ENCODE measurements around the gene GLIS1. TPM values are rescaled to one million over a fixed set of nuclear protein-coding genes. Genes with fewer than 3 reads are reported as not detected.

GLIS1 gene
- total and polyA plus RNA-seq, 9 donors: 0.12 to 2.9 (median 0.48) TPM; not detected in 1

DNA sequence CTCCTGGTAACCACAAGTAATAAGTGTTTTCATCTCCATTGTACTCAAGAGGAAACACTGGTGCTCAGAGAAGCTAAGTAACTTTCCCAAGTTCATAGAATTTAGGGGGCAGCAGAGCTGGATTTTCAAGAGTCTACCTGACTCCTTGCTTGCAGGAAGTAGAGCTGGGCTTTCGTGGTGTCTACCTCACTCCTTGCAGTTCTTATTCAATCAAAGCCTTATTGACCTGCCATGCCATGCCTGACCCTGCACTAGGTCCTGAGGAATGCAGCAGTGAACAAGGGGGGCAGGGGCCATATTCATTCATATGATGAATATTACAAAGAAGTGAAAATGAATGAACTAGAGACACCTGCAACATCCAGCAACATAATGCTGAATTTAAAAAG is 93.3 kb downstream of the GLIS1 start:
- intact Hi-C loops (cut with DNase I): no loop called here
- no peak overlapping the region for H3K4me3 ChIP-seq
- no peaks in the 10 kb centered on the region for H3K27me3 ChIP-seq
- no peak for DNase-seq
- H3K27ac ChIP-seq: no peak overlapping the region
- no peaks in the 10 kb centered on the region for H3K36me3 ChIP-seq
- 89 to 92% (median 92%) methylated on average over 1 of the region's 1 CpG for WGBS, 3 donors
- TF ChIP-seq EP300 (IDR thresholded peaks at IDR 0.05): no peak
- TF ChIP-seq, protein P1, sequence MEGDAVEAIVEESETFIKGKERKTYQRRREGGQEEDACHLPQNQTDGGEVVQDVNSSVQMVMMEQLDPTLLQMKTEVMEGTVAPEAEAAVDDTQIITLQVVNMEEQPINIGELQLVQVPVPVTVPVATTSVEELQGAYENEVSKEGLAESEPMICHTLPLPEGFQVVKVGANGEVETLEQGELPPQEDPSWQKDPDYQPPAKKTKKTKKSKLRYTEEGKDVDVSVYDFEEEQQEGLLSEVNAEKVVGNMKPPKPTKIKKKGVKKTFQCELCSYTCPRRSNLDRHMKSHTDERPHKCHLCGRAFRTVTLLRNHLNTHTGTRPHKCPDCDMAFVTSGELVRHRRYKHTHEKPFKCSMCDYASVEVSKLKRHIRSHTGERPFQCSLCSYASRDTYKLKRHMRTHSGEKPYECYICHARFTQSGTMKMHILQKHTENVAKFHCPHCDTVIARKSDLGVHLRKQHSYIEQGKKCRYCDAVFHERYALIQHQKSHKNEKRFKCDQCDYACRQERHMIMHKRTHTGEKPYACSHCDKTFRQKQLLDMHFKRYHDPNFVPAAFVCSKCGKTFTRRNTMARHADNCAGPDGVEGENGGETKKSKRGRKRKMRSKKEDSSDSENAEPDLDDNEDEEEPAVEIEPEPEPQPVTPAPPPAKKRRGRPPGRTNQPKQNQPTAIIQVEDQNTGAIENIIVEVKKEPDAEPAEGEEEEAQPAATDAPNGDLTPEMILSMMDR (IDR thresholded peaks at IDR 0.05): no peak
- TF ChIP-seq POLR2A (IDR thresholded peaks at IDR 0.05): no peak
- H3K4me1 ChIP-seq (ENCODE audit: insufficient read depth): no peaks in the 10 kb centered on the region
- no peaks in the 10 kb centered on the region for H3K9me3 ChIP-seq

GRCh38 chr1:53644909-53645689 is 93.9 kb downstream of the GLIS1 start:
- H3K27me3 ChIP-seq: no peaks in the 10 kb centered on the region
- TF ChIP-seq EP300 (IDR thresholded peaks at IDR 0.05): no peak
- TF ChIP-seq, protein P1 (IDR thresholded peaks at IDR 0.05): no peak
- no peak for TF ChIP-seq POLR2A (IDR thresholded peaks at IDR 0.05)
- no peaks in the 10 kb centered on the region for H3K36me3 ChIP-seq
- no peak overlapping the region for H3K27ac ChIP-seq
- DNase-seq: peak in 1 of 5 donors; percentile 1
- H3K9me3 ChIP-seq: no peaks in the 10 kb centered on the region
- no peak overlapping the region for H3K4me3 ChIP-seq
- 86 to 90% (median 87%) methylated on average over 14 of the region's 14 CpGs for WGBS, 3 donors
- H3K4me1 ChIP-seq (ENCODE audit: insufficient read depth): no peaks in the 10 kb centered on the region
- intact Hi-C loops (cut with DNase I): no loop called here

GRCh38 chr1:53644496-53644895 is 94.5 kb downstream of the GLIS1 start:
- TF ChIP-seq POLR2A (IDR thresholded peaks at IDR 0.05) (no peak), EP300 (IDR thresholded peaks at IDR 0.05) (no peak)
- TF ChIP-seq, protein P1 (IDR thresholded peaks at IDR 0.05): no peak
- Histone ChIP-seq H3K4me1 (ENCODE audit: insufficient read depth) (no peaks in the 10 kb centered on the region), H3K4me3 (no peak overlapping the region), H3K36me3 (no peaks in the 10 kb centered on the region), H3K27ac (no peak overlapping the region), H3K9me3 (no peaks in the 10 kb centered on the region), H3K27me3 (no peaks in the 10 kb centered on the region)
- intact Hi-C loops (cut with DNase I): no loop called here
- 84 to 89% (median 84%) methylated on average over 7 of the region's 7 CpGs for WGBS, 3 donors
- peak in 1 of 5 donors; percentile 14 for DNase-seq

DNA sequence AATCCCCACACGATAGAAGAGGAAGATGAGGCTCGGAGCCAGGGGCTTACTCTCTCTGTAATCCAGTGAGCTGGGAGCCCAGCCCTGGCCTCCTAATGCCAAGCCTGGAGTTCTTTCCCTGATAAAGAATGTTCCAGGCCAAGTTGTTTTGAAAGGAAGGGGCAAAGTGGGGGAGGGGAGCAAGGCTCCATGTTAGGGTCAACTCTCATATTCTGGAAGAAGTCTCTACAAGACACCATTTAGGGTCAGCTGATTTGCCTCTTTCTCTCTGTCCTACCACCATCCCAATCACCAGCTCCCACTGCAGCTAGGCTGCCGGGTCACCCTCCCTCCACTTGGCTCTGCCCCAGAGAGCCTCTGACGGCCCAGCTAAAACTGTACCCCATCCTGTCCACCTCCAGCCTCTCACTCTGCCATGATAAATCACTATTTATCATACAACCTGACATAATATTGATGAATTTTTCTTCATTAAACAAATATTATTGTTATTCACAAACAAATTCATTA is 95.0 kb downstream of the GLIS1 start:
- H3K9me3 ChIP-seq: no peaks in the 10 kb centered on the region
- intact Hi-C loops (cut with DNase I): no loop called here
- no peaks in the 10 kb centered on the region for H3K27me3 ChIP-seq
- no peak overlapping the region for H3K27ac ChIP-seq
- DNase-seq: peak in 1 of 5 donors; percentile 12
- no peaks in the 10 kb centered on the region for H3K4me1 ChIP-seq (ENCODE audit: insufficient read depth)
- no peak overlapping the region for H3K4me3 ChIP-seq
- H3K36me3 ChIP-seq: no peaks in the 10 kb centered on the region
- TF ChIP-seq POLR2A (IDR thresholded peaks at IDR 0.05) (no peak), EP300 (IDR thresholded peaks at IDR 0.05) (no peak)
- TF ChIP-seq, protein P1 (IDR thresholded peaks at IDR 0.05): no peak
- 61 to 66% (median 62%) methylated on average over 4 of the region's 4 CpGs for WGBS, 3 donors

Measured in ovary (tissue), 9 donors.